GM12864 (cell line): ENCODE measurements around the gene SSX2IP.

Experiments
- DNase-seq: peaks from one replicate; pipeline ENCODE4 v3.0.0-alpha.2; 2011; ENCODE audit warnings: low read depth
- H3K4me3 ChIP-seq: 2 replicates; pipeline ENCODE4 v1.5.1; 2011; ENCODE audit warnings: mild to moderate bottlenecking, low read depth, low read length, control low read depth
- CTCF ChIP-seq: IDR thresholded peaks from 2 replicates; pipeline ENCODE4 v1.5.1; 2011; ENCODE audit warnings: low read depth, mild to moderate bottlenecking, moderate library complexity, low read length, control low read depth, inconsistent platforms; ENCODE audit errors: missing control alignments

SSX2IP gene

GRCh38 chr1:84635429-84635828 is 54.8 kb downstream of the SSX2IP start:
- no peak overlapping the region for H3K4me3 ChIP-seq
- no peak for DNase-seq
- TF ChIP-seq CTCF, result no peak

GRCh38 chr1:84634536-84635205 is 55.6 kb downstream of the SSX2IP start:
- no peak for TF ChIP-seq CTCF
- DNase-seq, result no peak
- no peak overlapping the region for H3K4me3 ChIP-seq

- no peak for DNase-seq
- no peak overlapping the region for H3K4me3 ChIP-seq
- TF ChIP-seq CTCF, result no peak
Observed at GRCh38 chr1:84632673-84633434, 57.4 kb downstream of the SSX2IP start.

- H3K4me3 ChIP-seq, result no peak overlapping the region
- TF ChIP-seq CTCF, result no peak
- no peak for DNase-seq
Observed at GRCh38 chr1:84632137-84632536, 58.1 kb downstream of the SSX2IP start.

DNA sequence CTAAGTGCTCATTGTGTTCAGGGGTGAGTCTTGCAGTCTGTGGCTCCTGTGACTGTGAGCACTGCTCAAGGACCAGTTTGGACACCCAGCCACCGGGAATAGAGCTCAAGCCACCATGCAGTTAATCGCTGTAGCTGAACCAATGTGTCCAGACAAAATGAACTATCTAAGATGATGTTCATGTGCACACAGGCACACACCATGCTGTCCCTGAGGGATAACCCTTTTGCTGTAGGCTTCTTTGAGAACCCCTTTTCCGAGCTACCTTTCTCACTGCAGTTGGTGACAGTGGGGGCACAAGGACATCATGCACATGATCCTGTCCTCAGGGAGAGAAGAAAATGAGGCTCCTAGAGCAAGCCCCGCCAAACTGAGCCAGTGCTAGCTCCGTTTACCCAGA is 65.4 kb downstream of the SSX2IP start:
- no peak for TF ChIP-seq CTCF
- no peak overlapping the region for H3K4me3 ChIP-seq
- DNase-seq, result no peak

DNA sequence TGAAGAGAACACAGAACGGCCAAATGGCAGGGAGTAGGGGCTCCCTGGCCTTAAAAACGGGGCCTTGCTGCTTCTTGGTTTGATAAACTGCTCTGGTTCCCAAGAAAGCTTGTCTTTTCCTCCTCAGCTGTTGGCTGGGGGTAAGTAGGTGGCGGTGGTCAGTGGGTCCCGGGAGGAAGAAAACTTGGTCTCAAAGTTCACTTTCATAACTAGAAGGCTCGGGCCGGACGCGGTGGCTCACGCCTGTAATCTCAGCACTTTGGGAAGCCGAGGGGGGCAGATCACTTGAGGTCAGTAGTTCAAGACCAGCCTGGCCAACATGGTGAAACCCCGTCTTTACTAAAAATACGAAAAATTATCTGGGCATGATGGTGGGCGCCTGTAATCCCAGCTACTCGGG is 68.7 kb downstream of the SSX2IP start:
- DNase-seq, result no peak
- no peak for TF ChIP-seq CTCF
- no peak overlapping the region for H3K4me3 ChIP-seq
